Measurements from ENCODE around the gene STX11.
"Not testable (repeated sequence)": the region's sequence is repeated elsewhere in the genome, so short reads cannot be mapped to it uniquely, and the experiment has no call there.

The STX11 gene

DNA sequence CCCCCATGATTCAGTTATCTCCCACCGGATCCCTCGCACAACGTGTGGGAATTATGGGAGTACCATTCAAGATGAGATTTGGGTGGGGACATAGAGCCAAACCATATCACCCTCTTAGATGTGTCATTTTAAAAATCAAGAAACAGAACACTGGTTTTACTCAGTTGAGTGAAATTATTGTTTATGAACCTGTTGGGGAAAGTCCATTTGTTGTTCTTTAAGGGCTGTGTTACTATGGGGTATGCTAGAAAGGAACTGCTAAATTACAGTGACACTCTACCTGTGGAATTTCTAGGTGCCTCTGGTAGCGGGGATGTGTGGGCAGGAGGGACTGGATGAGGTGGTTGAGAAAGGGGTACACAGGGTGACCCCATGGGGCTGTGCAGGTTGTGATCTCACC is 28.9 kb downstream of the STX11 start:
- no peak for DNase-seq

DNA sequence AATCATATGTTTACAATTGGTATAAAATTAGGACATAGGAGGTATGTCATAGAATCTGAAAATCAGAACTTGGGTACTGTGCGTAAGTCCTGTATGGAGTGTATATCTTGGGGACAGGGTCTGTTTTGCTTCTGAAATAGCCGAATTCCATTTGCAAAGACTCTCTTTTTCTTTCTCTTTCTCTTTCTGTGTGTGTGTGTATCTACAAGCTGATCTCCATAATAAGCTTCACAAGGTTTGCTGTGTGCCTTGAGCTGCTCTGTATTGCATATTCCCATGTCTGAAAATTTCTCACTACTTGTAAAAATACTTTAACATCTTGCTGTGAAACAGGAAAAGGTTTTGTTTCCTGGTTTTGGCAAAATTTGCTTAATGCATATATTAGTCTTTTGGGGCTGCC is 29.5 kb downstream of the STX11 start:
- DNase-seq: no peak

DNA sequence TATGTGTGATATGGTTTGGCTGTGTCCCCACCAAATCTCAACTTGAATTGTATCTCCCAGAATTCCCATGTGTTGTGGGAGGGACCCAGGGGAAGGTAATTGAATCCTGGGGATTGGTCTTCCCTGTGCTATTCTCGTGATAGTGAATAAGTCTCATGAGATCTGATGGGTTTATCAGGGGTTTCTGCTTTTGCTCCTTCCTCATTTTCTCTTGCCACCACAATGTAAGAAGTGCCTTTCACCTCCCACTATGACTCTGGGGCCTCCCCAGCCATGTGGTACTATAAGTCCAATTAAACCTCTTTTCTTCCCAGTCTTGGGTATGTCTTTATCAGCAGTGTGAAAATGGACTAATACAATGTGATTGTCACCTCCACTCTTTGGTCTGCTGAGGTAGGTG is 30.0 kb downstream of the STX11 start:
- not testable (repeated sequence) for DNase-seq

DNA sequence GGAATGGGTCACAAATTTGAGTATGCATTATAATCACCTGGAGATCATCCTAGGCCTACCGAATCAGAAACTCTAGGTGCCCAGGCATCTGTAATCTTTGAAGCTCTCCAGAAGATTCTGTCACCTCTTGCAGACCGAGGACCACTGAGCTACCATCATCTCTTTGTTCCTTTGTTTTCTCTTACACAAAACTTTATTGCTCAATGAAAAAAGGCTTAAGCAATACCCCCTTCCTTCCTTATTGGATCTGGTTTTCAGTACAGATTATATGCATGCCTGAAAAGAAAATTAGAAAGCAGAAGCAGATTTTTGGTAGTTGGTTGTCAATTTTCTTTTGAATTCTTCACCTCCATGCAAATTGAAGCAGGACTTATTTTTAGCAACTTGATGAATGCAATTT is 31.3 kb downstream of the STX11 start:
- no peak for DNase-seq

DNA sequence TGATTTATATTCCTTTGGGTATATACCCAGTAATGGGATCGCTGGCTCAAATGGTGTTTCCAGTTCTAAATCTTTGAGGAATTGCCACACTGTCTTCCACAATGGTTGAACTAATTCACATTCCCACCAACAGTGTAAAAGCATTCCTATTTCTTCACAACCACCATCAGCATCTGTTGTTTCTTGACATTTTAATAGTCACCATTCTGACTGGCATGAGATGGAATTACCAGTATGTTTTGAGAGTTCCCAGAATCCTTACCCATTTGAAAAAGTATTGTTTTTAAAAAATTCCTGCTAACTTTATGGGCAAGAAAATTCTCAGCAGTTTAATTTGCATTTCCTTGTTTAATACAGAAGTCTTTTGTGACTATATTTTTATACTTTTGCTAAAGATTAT is 33.9 kb downstream of the STX11 start:
- DNase-seq: not testable (repeated sequence)

DNA sequence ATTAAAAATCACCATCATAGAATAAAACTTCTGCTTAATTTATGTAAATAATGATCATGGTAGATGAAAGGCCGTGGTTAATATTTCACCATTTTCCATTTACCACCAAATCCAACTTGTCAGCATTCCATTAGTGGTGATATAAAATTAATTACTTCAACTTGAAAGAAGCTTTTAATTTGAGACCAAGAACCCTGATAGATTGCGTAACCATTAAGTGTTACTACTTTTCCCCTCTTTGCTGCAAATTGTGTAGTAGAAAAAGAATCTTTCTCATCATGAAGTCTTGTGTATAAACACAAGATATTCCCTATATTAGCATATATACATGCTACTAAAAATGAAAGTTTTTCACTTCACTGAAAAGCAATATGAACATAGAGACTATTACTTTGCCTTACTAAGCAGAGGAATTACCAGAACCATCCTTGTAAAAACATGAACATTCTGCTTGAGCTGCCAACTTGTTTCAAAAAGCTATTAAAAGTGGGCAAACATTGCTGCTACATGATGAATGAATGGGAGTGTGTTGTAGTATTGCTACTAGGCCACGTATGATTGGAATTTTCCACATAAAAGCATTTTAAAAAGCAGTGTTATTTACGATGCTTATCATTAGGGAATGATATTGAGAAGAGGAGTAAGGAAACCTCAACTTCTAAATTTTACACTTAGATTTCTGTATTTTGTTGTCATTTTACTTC is 35.0 kb downstream of the STX11 start:
- no peak for DNase-seq

DNA sequence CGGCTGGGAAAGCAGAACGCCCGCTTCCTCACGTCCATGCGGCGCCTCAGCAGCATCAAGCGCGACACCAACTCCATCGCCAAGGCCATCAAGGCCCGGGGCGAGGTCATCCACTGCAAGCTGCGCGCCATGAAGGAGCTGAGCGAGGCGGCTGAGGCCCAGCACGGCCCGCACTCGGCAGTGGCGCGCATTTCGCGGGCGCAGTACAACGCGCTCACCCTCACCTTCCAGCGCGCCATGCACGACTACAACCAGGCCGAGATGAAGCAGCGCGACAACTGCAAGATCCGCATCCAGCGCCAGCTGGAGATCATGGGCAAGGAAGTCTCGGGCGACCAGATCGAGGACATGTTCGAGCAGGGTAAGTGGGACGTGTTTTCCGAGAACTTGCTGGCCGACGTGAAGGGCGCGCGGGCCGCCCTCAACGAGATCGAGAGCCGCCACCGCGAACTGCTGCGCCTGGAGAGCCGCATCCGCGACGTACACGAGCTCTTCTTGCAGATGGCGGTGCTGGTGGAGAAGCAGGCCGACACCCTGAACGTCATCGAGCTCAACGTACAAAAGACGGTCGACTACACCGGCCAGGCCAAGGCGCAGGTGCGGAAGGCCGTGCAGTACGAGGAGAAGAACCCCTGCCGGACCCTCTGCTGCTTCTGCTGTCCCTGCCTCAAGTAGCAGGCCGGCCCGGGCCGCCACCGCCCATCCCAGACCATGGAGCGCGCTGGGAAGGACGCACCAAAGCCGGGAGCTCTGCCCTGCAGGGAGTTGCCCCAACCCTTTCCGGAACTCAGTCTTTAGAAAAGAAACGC is 36.7 kb downstream of the STX11 start:
- no peak for DNase-seq

DNA sequence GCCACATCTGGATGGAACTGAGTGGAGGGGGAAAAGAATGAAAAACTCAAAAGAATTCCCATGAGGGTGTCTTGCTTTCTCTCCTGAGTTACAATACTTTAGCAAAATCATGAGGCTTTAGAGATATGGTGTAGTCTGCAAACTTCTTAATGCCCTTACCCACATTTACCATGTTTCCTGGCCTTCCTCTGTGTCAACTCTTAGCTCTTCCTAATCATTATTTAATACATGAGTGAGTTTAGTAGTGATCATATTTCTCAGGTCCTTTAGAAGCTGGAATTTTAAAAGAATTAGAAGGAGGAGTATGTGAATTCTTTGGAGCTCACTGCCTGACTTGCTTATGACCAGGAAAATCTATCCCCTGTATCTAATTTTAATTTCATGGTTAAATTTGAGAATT is 39.0 kb downstream of the STX11 start:
- DNase-seq: no peak

DNA sequence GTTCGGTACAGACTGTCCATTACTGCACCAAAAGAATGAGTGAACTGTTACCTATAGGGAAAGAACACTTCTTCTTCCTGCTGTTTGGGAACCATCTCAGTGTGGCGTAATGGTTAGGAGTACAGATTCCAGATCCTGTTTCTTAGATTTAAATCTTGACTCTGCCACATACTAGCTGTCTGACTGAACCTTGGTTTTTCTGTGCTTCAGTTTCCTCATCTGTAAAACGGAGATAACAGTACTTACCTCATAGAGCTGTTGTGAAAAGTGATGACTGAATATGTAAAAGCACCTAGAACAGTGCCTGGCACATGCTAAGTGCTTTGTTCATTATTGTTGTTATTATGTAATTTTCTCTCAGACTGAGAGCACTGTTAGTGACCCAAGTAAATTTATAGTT is 39.8 kb downstream of the STX11 start:
- DNase-seq: no peak

DNA sequence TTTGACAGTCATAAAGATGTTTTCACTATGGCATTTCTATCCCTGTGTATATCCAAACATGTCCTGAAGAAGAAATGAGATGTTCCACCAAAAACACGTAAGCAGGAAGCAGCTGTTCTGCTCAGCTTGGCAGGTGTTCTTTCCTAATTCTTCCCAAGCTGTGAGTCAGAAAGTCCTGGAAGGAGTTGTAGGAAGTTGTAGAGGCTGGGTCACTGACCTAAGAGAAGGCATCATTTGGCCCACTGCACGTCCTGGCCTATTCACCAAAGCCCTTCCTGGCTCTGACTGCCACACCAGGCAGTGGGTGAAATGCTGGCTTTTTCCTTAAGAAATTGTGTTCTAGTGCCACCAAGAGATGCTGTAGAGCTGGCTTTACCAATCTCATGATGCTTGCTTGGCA is 40.3 kb downstream of the STX11 start:
- DNase-seq: peak; percentile 4

DNA sequence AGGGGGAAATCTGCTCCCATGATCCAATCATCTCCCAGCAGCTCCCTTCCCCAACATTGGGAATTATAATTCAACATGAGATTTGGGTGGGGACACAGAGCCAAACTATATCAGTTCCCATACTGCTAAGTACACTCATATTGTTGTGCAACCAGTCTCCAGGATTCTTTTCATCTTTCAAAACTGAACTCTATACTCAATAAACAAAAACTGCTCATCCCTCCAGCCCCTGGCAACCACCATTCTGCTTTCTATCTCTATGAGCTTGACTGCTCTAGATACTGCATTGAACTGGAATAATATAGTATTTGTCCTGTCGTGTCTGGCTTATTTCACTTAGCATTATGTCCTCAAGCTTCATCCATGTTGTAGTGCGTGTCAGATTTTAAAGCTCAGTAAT is 42.9 kb downstream of the STX11 start:
- DNase-seq: no peak

DNA sequence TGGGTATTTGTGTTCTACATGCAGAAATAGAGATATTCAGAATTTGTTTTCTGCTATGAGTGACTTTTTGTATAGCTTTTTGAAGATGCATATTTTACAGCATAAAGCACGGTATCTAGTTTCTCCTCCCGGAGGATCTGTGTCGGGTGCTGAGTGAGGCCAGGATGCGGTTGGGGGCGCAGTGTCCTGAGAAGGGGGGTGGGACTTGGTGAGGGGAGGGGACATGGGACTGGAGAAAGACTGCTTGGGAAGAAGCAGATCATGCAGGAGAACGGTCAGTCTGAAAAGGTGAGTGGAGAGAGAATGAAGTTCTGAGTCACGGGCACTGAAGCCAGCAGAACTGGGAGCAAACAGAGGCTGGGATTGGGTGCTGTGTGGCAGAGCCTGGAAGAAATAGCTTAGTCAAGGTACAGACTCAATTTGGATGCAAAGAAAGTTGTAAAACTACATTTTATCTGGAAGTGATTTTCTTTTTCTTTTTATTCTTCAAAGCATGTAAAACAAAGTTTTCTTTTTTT is 44.0 kb downstream of the STX11 start:
- peak; percentile 48 for DNase-seq

DNA sequence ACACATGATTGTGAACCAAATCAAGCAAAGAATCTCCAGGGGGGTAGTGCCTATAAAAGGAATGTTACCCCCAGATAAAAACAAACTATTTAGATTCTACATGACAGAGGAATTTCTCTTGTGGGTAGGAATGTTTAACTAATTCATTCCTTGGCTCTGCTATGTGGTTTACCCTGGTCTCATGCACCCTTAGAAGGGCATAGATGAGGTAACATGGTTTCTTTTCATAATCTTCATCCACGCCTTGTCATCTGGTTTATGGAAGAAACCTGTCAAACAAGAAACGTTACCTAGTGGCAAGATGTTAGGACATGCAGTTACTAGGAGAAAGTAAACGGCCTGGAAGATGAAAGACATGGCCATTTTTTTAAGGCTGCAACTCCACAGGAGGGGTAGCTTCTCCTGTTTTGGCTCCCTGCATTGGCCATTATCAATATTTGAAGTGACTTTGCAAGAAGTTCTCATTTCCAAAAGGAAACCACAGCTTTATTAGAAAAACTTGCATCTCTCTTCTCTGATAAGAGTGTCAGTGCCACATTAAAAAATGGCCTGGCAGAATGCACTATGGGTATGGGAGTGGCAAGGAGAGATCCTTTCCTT is 45.5 kb downstream of the STX11 start:
- peak; percentile 52 for DNase-seq

DNA sequence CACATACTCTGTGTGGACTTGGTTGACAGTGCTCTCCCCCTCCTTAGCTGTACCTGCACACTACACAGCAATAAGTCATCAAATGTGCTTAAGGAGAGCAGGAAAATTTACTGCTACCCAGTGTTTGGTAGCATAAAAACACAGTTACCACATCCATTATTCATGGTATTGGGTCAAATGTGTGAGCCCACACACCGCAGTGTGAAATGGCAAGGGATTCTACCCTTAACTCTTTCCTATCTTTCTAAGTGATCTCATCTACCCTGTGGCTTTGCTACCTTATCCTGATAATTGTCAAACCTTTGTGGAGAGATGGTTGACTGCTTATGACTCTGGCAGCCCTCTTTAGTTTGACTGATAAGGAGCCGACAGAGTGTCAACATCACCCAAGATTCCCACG is 47.6 kb downstream of the STX11 start:
- DNase-seq: no peak

DNA sequence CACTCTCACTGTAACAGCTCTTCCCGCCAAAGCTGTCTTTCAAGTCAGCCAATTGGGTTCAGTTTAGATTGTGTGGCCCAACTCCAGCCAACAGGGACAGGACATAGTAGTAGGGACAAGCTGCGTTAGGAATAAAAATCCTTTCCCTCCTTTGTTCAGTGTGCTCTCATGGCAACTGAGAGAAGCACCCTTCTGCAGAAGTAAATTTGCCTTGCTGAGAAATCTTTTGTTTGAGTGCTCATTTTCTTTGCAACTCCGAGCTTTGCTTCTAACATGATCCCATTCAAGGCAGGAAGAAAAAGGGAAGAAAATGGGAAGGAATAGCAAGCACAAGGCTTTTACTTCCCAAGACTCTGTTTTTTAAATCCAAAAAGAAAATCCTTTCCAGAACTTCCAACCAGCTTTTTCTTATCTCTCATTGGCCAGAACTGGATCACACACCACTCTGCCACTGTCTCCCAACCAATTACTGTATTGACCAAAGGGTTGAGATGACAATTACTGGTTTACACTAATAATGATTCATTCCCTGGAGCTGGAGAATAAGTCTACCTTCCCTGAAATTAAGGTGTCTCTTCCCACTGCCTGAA is 52.7 kb downstream of the STX11 start:
- no peak for DNase-seq

DNA sequence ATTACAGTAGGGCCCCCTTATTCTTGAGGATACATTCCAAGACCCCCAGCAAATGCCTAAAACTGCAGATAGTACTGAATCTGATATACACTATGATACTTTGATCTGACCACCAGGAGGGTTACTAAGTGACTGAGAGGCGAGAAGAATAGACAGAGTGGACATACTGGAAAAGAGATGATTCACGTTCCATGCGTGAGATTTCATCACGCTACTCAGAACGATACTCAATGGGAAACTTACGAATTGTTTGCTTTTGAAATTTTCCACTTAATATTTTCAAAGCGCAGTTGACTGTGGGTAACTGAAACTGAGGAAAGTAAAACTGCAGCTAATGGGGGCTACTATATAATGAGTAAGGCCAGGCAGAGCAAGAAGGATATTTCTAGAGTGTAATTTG is 60.8 kb downstream of the STX11 start:
- no peak for DNase-seq

DNA sequence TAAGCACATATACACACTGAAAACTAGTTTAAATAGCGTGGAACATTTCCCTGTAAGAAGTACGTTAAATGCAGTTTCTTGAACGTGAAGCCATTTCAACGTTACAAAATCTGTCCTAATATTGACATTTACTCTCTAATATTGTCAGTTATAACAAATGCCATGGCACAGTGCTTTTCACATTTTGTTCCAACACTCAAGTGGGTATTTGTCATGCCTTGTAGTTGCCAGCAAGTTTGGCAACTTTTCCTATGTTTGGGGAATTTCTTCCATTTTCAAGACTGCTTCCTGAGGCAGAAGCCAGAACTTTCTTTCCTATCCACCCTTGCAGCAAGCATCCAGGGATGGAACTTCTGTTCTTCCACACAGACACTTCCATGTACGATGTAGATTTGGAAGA is 63.0 kb downstream of the STX11 start:
- no peak for DNase-seq

DNA sequence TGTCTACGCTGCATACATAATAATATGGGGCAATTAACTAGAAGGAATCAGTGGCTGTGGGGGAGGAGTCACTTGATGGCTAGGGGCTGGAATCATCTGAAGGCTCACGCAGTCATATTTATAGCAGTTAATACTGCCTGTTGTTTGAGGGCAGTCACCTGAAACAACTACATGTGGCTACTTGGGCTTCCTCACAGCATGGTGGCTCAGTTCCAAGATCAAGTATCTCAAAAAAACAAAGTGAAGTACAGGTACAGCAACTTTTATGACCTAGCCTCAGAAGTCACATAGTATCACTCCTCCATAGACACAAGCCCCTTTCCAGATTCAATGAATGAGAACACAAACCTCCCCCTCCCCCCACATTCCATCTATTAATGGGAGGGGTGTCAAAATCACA is 63.7 kb downstream of the STX11 start:
- DNase-seq: no peak

DNA sequence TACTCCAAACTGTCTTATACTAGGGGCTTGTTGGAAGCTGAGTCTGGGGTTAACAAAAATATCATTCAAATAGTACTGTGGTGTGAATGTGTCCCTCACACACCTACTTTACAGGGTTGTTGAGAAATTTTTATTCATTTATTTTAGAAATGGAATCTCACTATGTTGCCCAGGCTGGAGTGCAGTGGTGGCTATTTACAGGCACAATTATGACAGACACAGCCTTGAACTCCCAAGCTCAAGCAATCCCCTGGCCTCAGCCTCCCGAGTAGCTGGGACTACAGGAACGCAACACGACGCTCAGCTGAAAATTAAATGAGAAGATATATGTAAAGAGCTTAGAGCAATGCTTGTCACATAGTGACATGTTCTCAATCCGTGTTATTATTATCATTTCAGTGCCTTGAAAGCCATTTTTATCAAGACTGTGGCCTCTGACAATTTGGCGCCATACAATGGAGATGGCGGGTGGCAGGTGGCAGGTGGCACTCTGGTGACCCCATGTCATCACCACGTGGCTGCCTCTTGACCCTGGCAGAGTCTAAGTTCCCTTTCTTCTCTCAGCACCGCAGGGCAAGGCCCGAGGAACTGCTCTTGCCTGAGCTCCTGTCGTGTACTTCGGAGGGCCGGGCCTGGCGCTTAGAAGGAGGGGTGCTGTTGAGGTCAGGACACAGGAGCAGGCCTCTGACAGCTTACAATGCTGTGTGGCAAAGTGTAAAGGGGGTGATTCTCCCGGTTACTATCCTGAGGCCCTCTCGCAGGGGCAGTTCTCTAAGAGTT is 64.5 kb downstream of the STX11 start:
- no peak for DNase-seq

DNA sequence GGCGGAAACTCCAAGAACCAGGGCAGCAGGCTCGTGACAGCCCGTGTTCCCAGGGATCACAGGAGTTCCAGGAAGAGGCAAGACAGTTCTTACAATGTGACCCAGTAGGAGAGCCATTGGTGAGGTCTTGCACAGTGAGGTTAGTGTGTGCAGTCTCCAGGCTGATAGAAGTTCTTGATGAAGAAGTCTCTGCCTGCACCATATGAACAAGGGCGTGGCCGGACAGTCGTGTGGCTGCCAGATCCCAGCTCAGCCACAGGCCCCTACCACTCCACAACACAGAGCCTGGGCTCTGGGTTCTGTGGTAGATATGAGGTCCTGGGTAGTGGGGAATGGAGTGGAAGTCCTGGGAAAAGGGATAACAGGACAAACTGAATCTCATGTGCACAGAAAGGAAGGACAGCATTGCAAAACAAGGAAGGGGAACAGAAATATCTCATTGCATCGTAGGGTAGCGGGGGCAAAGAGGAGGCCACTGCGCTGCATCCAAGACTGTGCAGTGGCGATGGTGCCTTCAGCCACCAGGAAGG is 65.2 kb downstream of the STX11 start:
- DNase-seq: no peak

DNA sequence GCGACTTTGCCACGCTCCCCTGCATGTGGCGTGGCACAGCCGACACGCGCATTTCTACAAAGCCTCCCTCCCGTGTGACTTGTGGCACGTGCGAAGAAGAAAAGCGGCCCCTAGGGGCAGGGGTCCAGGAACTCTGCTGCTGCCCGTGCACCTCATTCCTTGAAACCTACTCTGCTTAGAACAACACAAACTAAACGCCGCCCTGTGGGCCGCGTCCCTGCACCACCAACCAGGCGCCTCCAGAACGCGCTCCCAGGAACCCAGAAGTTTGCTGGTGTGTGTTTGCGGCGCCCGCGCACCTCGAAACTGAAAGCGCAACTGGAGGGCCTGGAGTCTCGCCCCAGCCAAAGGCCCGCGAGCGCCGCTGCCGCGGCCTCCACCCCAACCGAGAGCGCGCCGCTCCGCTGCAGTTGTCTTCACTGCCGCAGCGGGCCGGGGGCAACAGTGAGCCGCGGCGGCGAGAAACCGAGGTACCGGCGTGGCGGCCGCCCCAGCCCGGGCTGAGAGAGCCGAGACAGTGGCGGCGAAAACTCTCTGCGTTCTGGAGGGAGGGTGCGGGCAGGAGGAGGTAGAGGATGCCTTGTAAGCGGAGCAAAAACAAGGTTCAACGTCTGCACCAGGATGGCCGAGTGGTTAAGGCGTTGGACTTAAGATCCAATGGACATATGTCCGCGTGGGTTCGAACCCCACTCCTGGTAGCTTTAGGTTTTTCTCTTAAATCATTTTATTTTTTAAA is 65.8 kb downstream of the STX11 start:
- peak; percentile 98 for DNase-seq
